SW 1271 (cell line): ENCODE results near the gene PMP22.
"Not testable (repeated sequence)": the region's sequence is repeated elsewhere in the genome, so short reads cannot be mapped to it uniquely, and the experiment has no call there.

Experiments used
- DNase-seq, 2 experiments: peaks; one replicate each; lab custom pipeline; 2025; lab: John Stamatoyannopoulos, UW

The PMP22 gene

GRCh38 chr17:15255713-15256454 lies 9.2 kb downstream of the PMP22 start:
- no peak for DNase-seq

- no peak for DNase-seq
Observed at GRCh38 chr17:15250135-15250860, 14.8 kb downstream of the PMP22 start.

- DNase-seq, result no peak
Observed at GRCh38 chr17:15249487-15249886, 15.6 kb downstream of the PMP22 start.

- DNase-seq, result no peak
Observed at GRCh38 chr17:15247891-15248529, 17.1 kb downstream of the PMP22 start.

GRCh38 chr17:15245054-15245453 lies 20.1 kb downstream of the PMP22 start:
- no peak for DNase-seq

GRCh38 chr17:15240644-15241043 lies 24.5 kb downstream of the PMP22 start:
- no peak for DNase-seq

- no peak for DNase-seq
Observed at GRCh38 chr17:15239491-15239890, 25.6 kb downstream of the PMP22 start.

GRCh38 chr17:15238676-15239422 lies 26.3 kb downstream of the PMP22 start:
- no peak for DNase-seq

- DNase-seq, result no peak
Observed at GRCh38 chr17:15238057-15238456, 27.1 kb downstream of the PMP22 start.

- DNase-seq, result no peak
Observed at GRCh38 chr17:15237106-15237425, 28.1 kb downstream of the PMP22 start.

GRCh38 chr17:15236281-15237105 lies 28.6 kb downstream of the PMP22 start:
- DNase-seq, result no peak

GRCh38 chr17:15233971-15234370 lies 31.2 kb downstream of the PMP22 start:
- no peak for DNase-seq

- no peak for DNase-seq
Observed at GRCh38 chr17:15233022-15233805, 31.9 kb downstream of the PMP22 start.

- DNase-seq, result no peak
Observed at GRCh38 chr17:15232517-15232915, 32.6 kb downstream of the PMP22 start.

- DNase-seq, result no peak
Observed at GRCh38 chr17:15231851-15232516, 33.1 kb downstream of the PMP22 start.

- DNase-seq, result no peak
Observed at GRCh38 chr17:15230866-15231265, 34.3 kb downstream of the PMP22 start.

GRCh38 chr17:15221827-15222226 lies 43.3 kb downstream of the PMP22 start:
- not testable (repeated sequence) for DNase-seq

GRCh38 chr17:15220785-15221184 lies 44.3 kb downstream of the PMP22 start:
- DNase-seq, result no peak

GRCh38 chr17:15216481-15216880 lies 48.6 kb downstream of the PMP22 start:
- no peak for DNase-seq
